ENCODE results near the gene SLC24A4. TPM values are rescaled to one million over a fixed set of nuclear protein-coding genes. Genes with fewer than 3 reads are reported as not detected.

Gene SLC24A4
- polyA plus RNA-seq, 1 donor: 0.54 TPM

DNA sequence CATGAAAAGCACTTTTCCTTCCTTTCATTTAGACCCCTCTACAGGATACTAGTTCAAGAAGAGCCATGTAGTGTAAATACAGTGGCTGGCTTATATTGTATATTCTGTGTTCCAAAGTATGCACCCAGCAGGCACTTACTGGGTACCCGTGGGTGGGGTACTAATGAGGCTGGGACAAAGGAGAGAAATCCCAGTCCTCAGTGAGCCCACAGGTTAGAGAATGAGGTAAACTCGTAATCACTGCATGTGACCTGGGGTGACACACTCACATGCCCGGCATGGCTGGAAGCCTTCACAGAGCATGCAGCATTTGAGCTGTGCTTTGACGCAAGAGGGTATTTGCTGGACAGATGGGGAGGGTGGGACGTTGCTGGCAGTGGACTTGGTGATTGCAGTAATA, 17.1 kb downstream of the SLC24A4 start:
- WGBS (ENCODE audit: insufficient coverage, low lambda C conversion rate): no CpG with 5 or more reads among the region's 5 CpGs
- peaks cover 16% of the 10 kb centered on the region for H3K27me3 ChIP-seq (ENCODE audit: control insufficient read depth, insufficient read depth, low read length)
- no peaks in the 10 kb centered on the region for H3K4me1 ChIP-seq (ENCODE audit: control insufficient read depth, insufficient read depth, low read length)
- H3K4me3 ChIP-seq (ENCODE audit: low read length): no peak overlapping the region
- no peak for DNase-seq
- H3K36me3 ChIP-seq (ENCODE audit: control insufficient read depth, insufficient read depth, low read length): no peaks in the 10 kb centered on the region
- no peak overlapping the region for H3K27ac ChIP-seq (ENCODE audit: low read length)
- no peaks in the 10 kb centered on the region for H3K9me3 ChIP-seq (ENCODE audit: control insufficient read depth, low read depth, low read length)

GRCh38 chr14:92340931-92341330, 18.0 kb downstream of the SLC24A4 start:
- WGBS (ENCODE audit: insufficient coverage, low lambda C conversion rate): no CpG with 5 or more reads among the region's 7 CpGs
- Histone ChIP-seq H3K27me3 (ENCODE audit: control insufficient read depth, insufficient read depth, low read length) (peaks cover 17% of the 10 kb centered on the region), H3K36me3 (ENCODE audit: control insufficient read depth, insufficient read depth, low read length) (no peaks in the 10 kb centered on the region), H3K9me3 (ENCODE audit: control insufficient read depth, low read depth, low read length) (no peaks in the 10 kb centered on the region), H3K27ac (ENCODE audit: low read length) (no peak overlapping the region), H3K4me1 (ENCODE audit: control insufficient read depth, insufficient read depth, low read length) (no peaks in the 10 kb centered on the region), H3K4me3 (ENCODE audit: low read length) (no peak overlapping the region)
- no peak for DNase-seq

- H3K4me3 ChIP-seq (ENCODE audit: low read length): no peak overlapping the region
- peaks cover 14% of the 10 kb centered on the region for H3K27me3 ChIP-seq (ENCODE audit: control insufficient read depth, insufficient read depth, low read length)
- DNase-seq: no peak
- no peaks in the 10 kb centered on the region for H3K36me3 ChIP-seq (ENCODE audit: control insufficient read depth, insufficient read depth, low read length)
- 100% methylated on average over 2 of the region's 6 CpGs for WGBS (ENCODE audit: insufficient coverage, low lambda C conversion rate)
- H3K27ac ChIP-seq (ENCODE audit: low read length): no peak overlapping the region
- no peaks in the 10 kb centered on the region for H3K9me3 ChIP-seq (ENCODE audit: control insufficient read depth, low read depth, low read length)
- H3K4me1 ChIP-seq (ENCODE audit: control insufficient read depth, insufficient read depth, low read length): no peaks in the 10 kb centered on the region
These were observed 18.8 kb downstream of the SLC24A4 start for GRCh38 chr14:92341791-92342190.

GRCh38 chr14:92348154-92348553, 25.2 kb downstream of the SLC24A4 start:
- DNase-seq: peak in 1 of 2 donors; percentile 18
- Histone ChIP-seq H3K4me1 (ENCODE audit: control insufficient read depth, insufficient read depth, low read length) (no peaks in the 10 kb centered on the region), H3K9me3 (ENCODE audit: control insufficient read depth, low read depth, low read length) (no peaks in the 10 kb centered on the region), H3K4me3 (ENCODE audit: low read length) (no peak overlapping the region), H3K27ac (ENCODE audit: low read length) (no peak overlapping the region), H3K36me3 (ENCODE audit: control insufficient read depth, insufficient read depth, low read length) (no peaks in the 10 kb centered on the region), H3K27me3 (ENCODE audit: control insufficient read depth, insufficient read depth, low read length) (peaks cover 27% of the 10 kb centered on the region)
- WGBS (ENCODE audit: insufficient coverage, low lambda C conversion rate): no CpG with 5 or more reads among the region's 5 CpGs

DNA sequence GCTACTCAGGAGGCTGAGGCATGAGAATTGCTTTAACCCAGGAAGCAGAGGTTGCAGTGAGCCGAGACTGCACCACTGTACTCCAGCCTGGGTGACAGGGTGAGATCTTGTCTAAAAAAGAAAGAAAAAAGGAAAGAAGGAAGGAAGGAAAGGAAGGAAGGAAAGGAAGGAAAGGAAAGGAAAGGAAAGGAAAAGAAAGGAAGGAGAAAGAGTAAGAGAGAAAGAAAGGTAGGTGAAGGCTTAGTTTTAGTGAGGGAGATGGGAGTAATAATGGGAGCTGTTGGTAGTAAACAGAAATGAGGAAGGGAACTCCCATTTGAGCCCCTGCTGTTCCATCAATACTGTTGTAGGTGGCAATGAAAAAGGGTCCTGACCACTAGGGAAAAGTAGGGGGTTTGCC, 28.8 kb downstream of the SLC24A4 start:
- no peaks in the 10 kb centered on the region for H3K4me1 ChIP-seq (ENCODE audit: control insufficient read depth, insufficient read depth, low read length)
- DNase-seq: no peak
- no peak overlapping the region for H3K4me3 ChIP-seq (ENCODE audit: low read length)
- peaks cover 23% of the 10 kb centered on the region for H3K27me3 ChIP-seq (ENCODE audit: control insufficient read depth, insufficient read depth, low read length)
- H3K9me3 ChIP-seq (ENCODE audit: control insufficient read depth, low read depth, low read length): no peaks in the 10 kb centered on the region
- no peaks in the 10 kb centered on the region for H3K36me3 ChIP-seq (ENCODE audit: control insufficient read depth, insufficient read depth, low read length)
- 100% methylated on average over 1 of the region's 1 CpG for WGBS (ENCODE audit: insufficient coverage, low lambda C conversion rate)
- H3K27ac ChIP-seq (ENCODE audit: low read length): no peak overlapping the region

DNA sequence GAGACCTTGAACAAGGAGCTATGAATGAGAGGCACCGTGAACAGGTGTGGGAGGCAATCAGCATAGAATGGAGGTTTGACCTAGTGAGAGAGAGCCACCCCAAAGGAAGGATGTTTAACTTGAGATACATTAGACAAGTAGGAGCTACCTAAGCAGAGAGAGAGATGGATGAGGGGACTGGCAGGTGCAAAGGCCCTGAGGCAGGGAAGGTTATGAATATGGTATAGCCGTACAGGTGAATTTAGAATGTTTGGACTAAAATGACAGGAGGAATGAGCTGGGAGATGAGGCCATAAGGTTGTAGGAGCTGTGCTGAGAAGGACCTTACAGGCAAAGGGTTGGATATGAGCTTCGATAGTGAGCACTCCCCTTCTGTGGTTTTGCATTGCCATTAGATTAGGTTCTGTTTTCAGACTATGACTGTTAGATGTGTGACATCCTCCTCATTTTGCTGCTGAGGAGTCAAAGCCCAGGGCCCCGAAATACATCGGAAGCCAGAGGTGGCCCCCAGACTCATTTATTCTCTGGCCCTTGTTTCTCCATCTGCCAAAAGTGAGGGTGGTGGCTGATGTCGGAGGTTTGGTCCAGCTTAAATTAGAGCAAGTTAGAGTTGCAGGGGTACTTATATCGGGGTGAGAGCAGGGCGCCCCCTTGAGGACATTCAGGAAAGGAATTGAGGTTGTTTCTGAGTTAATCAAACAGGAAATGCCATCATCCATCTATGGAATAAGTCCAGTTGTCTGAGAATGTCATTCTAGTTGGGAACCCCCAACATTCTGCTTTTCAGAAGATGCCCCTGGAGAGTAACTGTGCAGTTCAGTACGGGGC, 29.4 kb downstream of the SLC24A4 start:
- H3K27ac ChIP-seq (ENCODE audit: low read length): no peak overlapping the region
- no peak overlapping the region for H3K4me3 ChIP-seq (ENCODE audit: low read length)
- no CpG with 5 or more reads among the region's 9 CpGs for WGBS (ENCODE audit: insufficient coverage, low lambda C conversion rate)
- no peaks in the 10 kb centered on the region for H3K4me1 ChIP-seq (ENCODE audit: control insufficient read depth, insufficient read depth, low read length)
- H3K36me3 ChIP-seq (ENCODE audit: control insufficient read depth, insufficient read depth, low read length): no peaks in the 10 kb centered on the region
- peaks cover 19% of the 10 kb centered on the region for H3K27me3 ChIP-seq (ENCODE audit: control insufficient read depth, insufficient read depth, low read length)
- no peaks in the 10 kb centered on the region for H3K9me3 ChIP-seq (ENCODE audit: control insufficient read depth, low read depth, low read length)
- no peak for DNase-seq

GRCh38 chr14:92353447-92353846, 30.5 kb downstream of the SLC24A4 start:
- no peaks in the 10 kb centered on the region for H3K9me3 ChIP-seq (ENCODE audit: control insufficient read depth, low read depth, low read length)
- no CpG with 5 or more reads among the region's 3 CpGs for WGBS (ENCODE audit: insufficient coverage, low lambda C conversion rate)
- H3K27ac ChIP-seq (ENCODE audit: low read length): no peak overlapping the region
- no peaks in the 10 kb centered on the region for H3K4me1 ChIP-seq (ENCODE audit: control insufficient read depth, insufficient read depth, low read length)
- H3K36me3 ChIP-seq (ENCODE audit: control insufficient read depth, insufficient read depth, low read length): no peaks in the 10 kb centered on the region
- peaks cover 12% of the 10 kb centered on the region for H3K27me3 ChIP-seq (ENCODE audit: control insufficient read depth, insufficient read depth, low read length)
- no peak for DNase-seq
- no peak overlapping the region for H3K4me3 ChIP-seq (ENCODE audit: low read length)

DNA sequence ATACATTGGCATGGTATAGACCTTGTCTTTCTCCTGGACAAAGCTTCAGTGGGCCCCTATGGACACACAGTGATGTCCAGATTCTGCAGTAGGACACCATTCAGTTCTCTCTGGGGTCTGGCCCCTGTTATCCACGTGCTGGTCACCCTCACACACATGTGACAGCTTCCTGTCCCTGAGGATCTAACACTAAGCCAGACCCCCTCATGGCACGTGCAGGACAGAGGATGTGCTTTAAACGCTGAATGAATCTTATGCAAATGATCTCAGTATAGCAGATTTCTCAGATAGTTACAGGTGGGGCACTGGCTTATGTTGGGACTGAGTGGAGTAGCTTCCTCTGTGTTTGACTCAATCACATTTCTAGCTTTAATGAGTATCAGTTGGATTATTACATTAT, 33.7 kb downstream of the SLC24A4 start:
- no CpG with 5 or more reads among the region's 3 CpGs for WGBS (ENCODE audit: insufficient coverage, low lambda C conversion rate)
- Histone ChIP-seq H3K4me3 (ENCODE audit: low read length) (no peak overlapping the region), H3K4me1 (ENCODE audit: control insufficient read depth, insufficient read depth, low read length) (no peaks in the 10 kb centered on the region)

DNA sequence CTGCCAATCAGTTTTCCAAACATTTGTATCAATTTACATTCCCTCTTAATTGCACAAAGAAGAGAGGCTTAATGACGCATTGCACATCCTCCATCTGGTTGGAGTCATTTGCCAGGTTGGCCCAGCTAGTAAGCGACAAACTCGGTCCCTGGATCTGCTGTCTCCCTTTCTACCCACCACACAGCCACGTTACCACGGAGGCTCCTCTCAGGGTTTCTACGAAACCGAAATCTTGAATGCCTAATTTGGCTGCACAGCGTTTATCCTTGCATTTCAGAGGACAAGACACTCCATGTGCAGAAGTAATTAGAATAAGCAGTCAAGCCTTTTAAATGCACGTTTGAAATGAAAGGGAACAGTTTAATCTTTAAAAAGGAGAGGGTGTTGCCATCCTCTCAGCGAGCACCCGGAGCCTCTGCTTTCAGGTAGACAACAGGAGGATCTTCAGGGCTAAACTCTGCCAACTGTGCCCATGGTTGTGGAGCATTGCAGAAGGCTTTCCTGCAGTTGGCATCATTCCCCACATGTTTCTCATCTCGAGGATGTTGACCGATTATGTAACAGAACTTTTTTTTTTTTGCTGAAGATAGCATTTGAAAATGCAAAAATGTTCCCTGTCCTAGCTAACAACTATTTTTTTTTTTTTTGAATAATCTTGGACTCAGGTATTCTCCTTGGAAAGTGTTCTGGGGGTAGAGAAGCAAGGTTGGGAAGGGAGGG, 37.8 kb downstream of the SLC24A4 start:
- Histone ChIP-seq H3K9me3 (ENCODE audit: control insufficient read depth, low read depth, low read length) (no peaks in the 10 kb centered on the region), H3K27me3 (ENCODE audit: control insufficient read depth, insufficient read depth, low read length) (peaks cover 2% of the 10 kb centered on the region), H3K27ac (ENCODE audit: low read length) (no peak overlapping the region), H3K36me3 (ENCODE audit: control insufficient read depth, insufficient read depth, low read length) (no peaks in the 10 kb centered on the region), H3K4me1 (ENCODE audit: control insufficient read depth, insufficient read depth, low read length) (no peaks in the 10 kb centered on the region), H3K4me3 (ENCODE audit: low read length) (no peak overlapping the region)
- DNase-seq: no peak
- 80% methylated on average over 1 of the region's 13 CpGs for WGBS (ENCODE audit: insufficient coverage, low lambda C conversion rate)

More for the DNA sequence above, 33.7 kb downstream of the SLC24A4 start:
- Histone ChIP-seq H3K27me3 (ENCODE audit: control insufficient read depth, insufficient read depth, low read length) (peaks cover 10% of the 10 kb centered on the region), H3K36me3 (ENCODE audit: control insufficient read depth, insufficient read depth, low read length) (no peaks in the 10 kb centered on the region), H3K27ac (ENCODE audit: low read length) (no peak overlapping the region), H3K9me3 (ENCODE audit: control insufficient read depth, low read depth, low read length) (no peaks in the 10 kb centered on the region)
- DNase-seq: no peak

DNA sequence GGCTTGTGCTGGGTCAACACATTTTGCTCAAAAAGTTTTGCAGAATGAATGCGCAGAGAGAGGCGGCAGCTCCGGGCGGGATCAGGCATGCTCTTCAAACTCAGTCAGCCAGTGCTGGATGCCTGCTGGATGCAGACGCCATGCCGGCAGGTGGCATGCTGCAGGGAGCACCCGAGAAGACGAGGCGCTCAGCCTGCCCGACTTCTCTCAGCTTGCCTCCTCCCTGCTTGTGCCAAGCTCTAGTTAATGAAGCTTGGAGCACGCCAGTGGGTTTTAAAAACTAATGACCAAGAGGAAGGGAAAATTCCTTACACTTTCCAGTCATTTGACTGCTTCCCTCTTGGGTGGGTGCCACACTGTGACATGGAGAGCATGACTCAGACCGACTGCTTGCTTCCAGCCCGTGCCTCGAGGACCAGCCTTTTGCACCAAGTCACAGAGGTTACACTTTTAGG, 39.8 kb downstream of the SLC24A4 start:
- H3K4me3 ChIP-seq (ENCODE audit: low read length): no peak overlapping the region
- no peaks in the 10 kb centered on the region for H3K9me3 ChIP-seq (ENCODE audit: control insufficient read depth, low read depth, low read length)
- H3K4me1 ChIP-seq (ENCODE audit: control insufficient read depth, insufficient read depth, low read length): no peaks in the 10 kb centered on the region
- no peaks in the 10 kb centered on the region for H3K36me3 ChIP-seq (ENCODE audit: control insufficient read depth, insufficient read depth, low read length)
- H3K27ac ChIP-seq (ENCODE audit: low read length): no peak overlapping the region
- no peak for DNase-seq
- peaks cover 5% of the 10 kb centered on the region for H3K27me3 ChIP-seq (ENCODE audit: control insufficient read depth, insufficient read depth, low read length)
- WGBS (ENCODE audit: insufficient coverage, low lambda C conversion rate): no CpG with 5 or more reads among the region's 14 CpGs
